ENCODE results near the gene MICAL2.

The MICAL2 gene

GRCh38 chr11:12094872-12095800, 15.3 kb upstream of the MICAL2 start:
- no peak for DNase-seq
- intact Hi-C loops (cut with DNase I) = no loop called here

GRCh38 chr11:12097219-12097618, 13.2 kb upstream of the MICAL2 start:
- intact Hi-C loops (cut with DNase I) = no loop called here
- no peak for DNase-seq

GRCh38 chr11:12098601-12099000, 11.8 kb upstream of the MICAL2 start:
- intact Hi-C loops (cut with DNase I) = no loop called here
- no peak for DNase-seq

- DNase-seq = no peak
- intact Hi-C loops (cut with DNase I) = no loop called here
Observed at GRCh38 chr11:12099132-12099873, 11.1 kb upstream of the MICAL2 start.

- intact Hi-C loops (cut with DNase I) = no loop called here
- DNase-seq = no peak
Observed at GRCh38 chr11:12100429-12100828, 10.0 kb upstream of the MICAL2 start.

- intact Hi-C loops (cut with DNase I) = no loop called here
- peak; percentile 69 to 95 (median 78) for DNase-seq
Observed at GRCh38 chr11:12100841-12101242, 9.5 kb upstream of the MICAL2 start.

- intact Hi-C loops (cut with DNase I) = no loop called here
- DNase-seq = no peak
Observed at GRCh38 chr11:12101318-12101717, 9.1 kb upstream of the MICAL2 start.

- intact Hi-C loops (cut with DNase I) = no loop called here
- DNase-seq = no peak
Observed at GRCh38 chr11:12102588-12103410, 7.6 kb upstream of the MICAL2 start.

GRCh38 chr11:12103411-12104225, 6.8 kb upstream of the MICAL2 start:
- DNase-seq = no peak
- intact Hi-C loops (cut with DNase I) = no loop called here

GRCh38 chr11:12105471-12105870, 4.9 kb upstream of the MICAL2 start:
- intact Hi-C loops (cut with DNase I) = no loop called here
- no peak for DNase-seq

GRCh38 chr11:12106101-12106500, 4.3 kb upstream of the MICAL2 start:
- intact Hi-C loops (cut with DNase I) = no loop called here
- no peak for DNase-seq

GRCh38 chr11:12106501-12106900, 3.9 kb upstream of the MICAL2 start:
- DNase-seq = peak in 3 of 10 donors; percentile 60 to 88 (median 81)
- intact Hi-C loops (cut with DNase I) = no loop called here

- no peak for DNase-seq
Observed at GRCh38 chr11:12108875-12109453, 1.4 kb upstream of the MICAL2 start.

GRCh38 chr11:12109591-12110196, 696 bp upstream of the MICAL2 start:
- intact Hi-C loops (cut with DNase I) = no loop called here
- no peak for DNase-seq

More at GRCh38 chr11:12108875-12109453, 1.4 kb upstream of the MICAL2 start:
- intact Hi-C loops (cut with DNase I) = no loop called here

- peak in 3 of 10 donors; percentile 16 to 89 (median 80) for DNase-seq
- intact Hi-C loops (cut with DNase I) = no loop called here
Observed at GRCh38 chr11:12110714-12111548, 541 bp downstream of the MICAL2 start.

- no peak for DNase-seq
- intact Hi-C loops (cut with DNase I) = no loop called here
Observed at GRCh38 chr11:12111549-12112520, 1.4 kb downstream of the MICAL2 start.

- DNase-seq = peak in 1 of 10 donors; percentile 71
- intact Hi-C loops (cut with DNase I) = no loop called here
Observed at GRCh38 chr11:12112750-12113149, 2.4 kb downstream of the MICAL2 start.
